Caco-2 (cell line): ENCODE measurements around the gene EYA3. TPM values are rescaled to one million over a fixed set of nuclear protein-coding genes. Genes with fewer than 3 reads are reported as not detected.

Source experiments
- BruUV-seq: library from RNA; stranded (reverse); fragments of 400-500 nt; replicated peaks from 2 replicates; lab custom pipeline; 2021; lab: Mats Ljungman, UMichigan
- CTCF ChIA-PET: fragments of 300-600 bp; sonication (Branson Sonifier 250); formaldehyde crosslinking; loops from one replicate; lab custom pipeline; 2022; ENCODE audit warnings: antibody characterized with exemption; lab: Charles Lee
- POLR2A ChIA-PET: fragments of 300-600 bp; sonication (Branson Sonifier 250); formaldehyde crosslinking; loops from one replicate; lab custom pipeline; 2022; ENCODE audit warnings: antibody characterized with exemption; lab: Charles Lee
- DNase-seq, 2 experiments: peaks; one replicate each; pipeline versions ENCODE4 v3.0.0 to v3.0.0-alpha.2; 2020 to 2022
- H3K27me3 ChIP-seq: replicated peaks from 2 replicates; pipeline ENCODE4 v1.6.0; 2011; ENCODE audit warnings: low read length; ENCODE audit not compliant: control insufficient read depth, insufficient read depth
- H3K36me3 ChIP-seq: 2 replicates; pipeline ENCODE4 v1.5.1; 2011; ENCODE audit warnings: low read length; ENCODE audit not compliant: control insufficient read depth, insufficient read depth
- H3K4me1 ChIP-seq: fragments of 250-450 bp; sonication (Bioruptor Pico); 2 replicates; pipeline ENCODE4 v1.5.1; 2020; ENCODE audit warnings: mild to moderate bottlenecking
- H3K4me3 ChIP-seq: 2 replicates; pipeline ENCODE4 v1.5.1; 2011; ENCODE audit warnings: low read depth, mild to moderate bottlenecking, control low read depth, low read length
- H3K9me3 ChIP-seq: fragments of 250-450 bp; sonication (Bioruptor Pico); 2 replicates; pipeline ENCODE4 v1.5.1; 2020; ENCODE audit warnings: mild to moderate bottlenecking, moderate library complexity
- H3K27ac Mint-ChIP-seq: one replicate; pipeline ENCODE4 v1.8.0; 2022; ENCODE audit warnings: mixed read lengths; ENCODE audit not compliant: unreplicated experiment
- H3K27me3 Mint-ChIP-seq: one replicate; pipeline ENCODE4 v1.8.0; 2022; ENCODE audit warnings: mixed read lengths; ENCODE audit not compliant: insufficient read depth, unreplicated experiment
- H3K36me3 Mint-ChIP-seq: one replicate; pipeline ENCODE4 v1.8.0; 2022; ENCODE audit warnings: mild to moderate bottlenecking, mixed read lengths; ENCODE audit not compliant: insufficient read depth, unreplicated experiment
- H3K4me1 Mint-ChIP-seq: one replicate; pipeline ENCODE4 v1.8.0; 2022; ENCODE audit warnings: low read depth, mixed read lengths; ENCODE audit not compliant: unreplicated experiment
- H3K4me3 Mint-ChIP-seq: one replicate; pipeline ENCODE4 v1.8.0; 2022; ENCODE audit warnings: mild to moderate bottlenecking, moderate library complexity, mixed read lengths; ENCODE audit not compliant: unreplicated experiment
- H3K9me3 Mint-ChIP-seq: one replicate; pipeline ENCODE4 v1.8.0; 2022; ENCODE audit warnings: mixed read lengths; ENCODE audit not compliant: unreplicated experiment
- CTCF ChIP-seq, 2 experiments: fragments of 200-600 bp in 1 of 2; IDR thresholded peaks; 1 replicate in 1 of 2; 2 replicates in 1 of 2; pipeline versions ENCODE4 v1.5.1 to v1.8.0; 2011 to 2022; ENCODE audit warnings: antibody characterized with exemption in 1 of 2, control low read depth in 1 of 2, inconsistent platforms in 1 of 2, low read depth in 1 of 2, low read length in 1 of 2, mild to moderate bottlenecking in 1 of 2, moderate library complexity in 1 of 2; ENCODE audit not compliant: insufficient read depth in 1 of 2, severe bottlenecking in 1 of 2, unreplicated experiment in 1 of 2
- intact Hi-C: fragments of 100-400 bp; cut with micrococcal nuclease; formaldehyde crosslinking; loops from one replicate; pipeline ENCODE4 v1.10.0; 2022; ENCODE audit not compliant: unreplicated experiment
- total RNA-seq: library from RNA; stranded (reverse); gene quantifications from 2 replicates; pipeline ENCODE4 v1.2.3, GENCODE V29; 2022

Gene EYA3
- total RNA-seq, 1 experiment from 2014 or later = 9.9 TPM

- H3K36me3 Mint-ChIP-seq = peaks cover 12% of the 10 kb centered on the region
- CTCF ChIA-PET = no interaction called here
- no TSS peak for BruUV-seq
- Histone ChIP-seq H3K36me3 (no peaks in the 10 kb centered on the region), H3K4me1 (no peaks in the 10 kb centered on the region; the same call in 1 of the 2 replicates), H3K27me3 (no peaks in the 10 kb centered on the region), H3K4me3 (no peak overlapping the region), H3K9me3 (no peaks in the 10 kb centered on the region)
- intact Hi-C loops = no loop called here
- no peak overlapping the region for H3K4me3 Mint-ChIP-seq
- TF ChIP-seq CTCF (IDR thresholded peaks at IDR 0.05; ENCODE audit: insufficient read depth in 1 of 2, low read depth in 1 of 2, low read length in 1 of 2, severe bottlenecking in 1 of 2, unreplicated experiment in 1 of 2) = no peak
- POLR2A ChIA-PET = no interaction called here
- no peak overlapping the region for H3K27ac Mint-ChIP-seq
- no peak for DNase-seq
- H3K27me3 Mint-ChIP-seq = no peaks in the 10 kb centered on the region
- H3K4me1 Mint-ChIP-seq = peaks cover 12% of the 10 kb centered on the region
- no peaks in the 10 kb centered on the region for H3K9me3 Mint-ChIP-seq
Measured at GRCh38 chr1:27931184-27931583, 157.2 kb downstream of the EYA3 start.

- Mint-ChIP-seq H3K4me1 (no peaks in the 10 kb centered on the region), H3K27ac (no peak overlapping the region), H3K9me3 (no peaks in the 10 kb centered on the region), H3K4me3 (no peak overlapping the region), H3K27me3 (no peaks in the 10 kb centered on the region), H3K36me3 (no peaks in the 10 kb centered on the region)
- intact Hi-C loops = no loop called here
- no peak for DNase-seq
- POLR2A ChIA-PET = no interaction called here
- no peak overlapping the region for H3K4me3 ChIP-seq
- no peak for TF ChIP-seq CTCF (IDR thresholded peaks at IDR 0.05; ENCODE audit: insufficient read depth in 1 of 2, low read depth in 1 of 2, low read length in 1 of 2, severe bottlenecking in 1 of 2, unreplicated experiment in 1 of 2)
- no peaks in the 10 kb centered on the region for H3K27me3 ChIP-seq
- H3K4me1 ChIP-seq = no peaks in the 10 kb centered on the region
- H3K36me3 ChIP-seq = no peaks in the 10 kb centered on the region
- no TSS peak for BruUV-seq
- H3K9me3 ChIP-seq = no peaks in the 10 kb centered on the region
- CTCF ChIA-PET = no interaction called here
Measured at GRCh38 chr1:27928216-27928954, 160.0 kb downstream of the EYA3 start.

- H3K9me3 ChIP-seq = no peaks in the 10 kb centered on the region
- H3K4me1 Mint-ChIP-seq = no peaks in the 10 kb centered on the region
- no peak for TF ChIP-seq CTCF (IDR thresholded peaks at IDR 0.05; ENCODE audit: insufficient read depth in 1 of 2, low read depth in 1 of 2, low read length in 1 of 2, severe bottlenecking in 1 of 2, unreplicated experiment in 1 of 2)
- POLR2A ChIA-PET = no interaction called here
- H3K27ac Mint-ChIP-seq = no peak overlapping the region
- CTCF ChIA-PET = no interaction called here
- H3K36me3 ChIP-seq = no peaks in the 10 kb centered on the region
- no peak overlapping the region for H3K4me3 Mint-ChIP-seq
- DNase-seq = no peak
- no peaks in the 10 kb centered on the region for H3K27me3 Mint-ChIP-seq
- intact Hi-C loops = no loop called here
- no peaks in the 10 kb centered on the region for H3K27me3 ChIP-seq
- H3K36me3 Mint-ChIP-seq = no peaks in the 10 kb centered on the region
- no peaks in the 10 kb centered on the region for H3K4me1 ChIP-seq
- BruUV-seq = no TSS peak
- H3K4me3 ChIP-seq = no peak overlapping the region
- H3K9me3 Mint-ChIP-seq = no peaks in the 10 kb centered on the region
Measured at GRCh38 chr1:27922272-27922671, 166.1 kb downstream of the EYA3 start.

Other genes starting within 250 kb of the EYA3 start
- 0.51 and 0.59 TPM in 2 replicates for gene THEMIS2, start 216.1 kb downstream of the EYA3 start, total RNA-seq
- gene RPA2, start 174.0 kb downstream of the EYA3 start, total RNA-seq = 56.1 and 71.0 TPM in 2 replicates
- 11.3 and 11.7 TPM in 2 replicates for gene SMPDL3B, start 153.6 kb downstream of the EYA3 start, total RNA-seq
- 8.9 and 10.4 TPM in 2 replicates for gene XKR8, start 128.6 kb downstream of the EYA3 start, total RNA-seq
- gene PTAFR, start 88.1 kb upstream of the EYA3 start, total RNA-seq = 0.12 and 0.32 TPM in 2 replicates
- gene DNAJC8, start 144.4 kb upstream of the EYA3 start, total RNA-seq = 67.3 and 69.4 TPM in 2 replicates
- gene ATP5IF1, start 147.5 kb upstream of the EYA3 start, total RNA-seq = 126 and 130 TPM in 2 replicates
- 33.2 and 34.5 TPM in 2 replicates for gene SESN2, start 170.9 kb upstream of the EYA3 start, total RNA-seq
- gene MED18, start 240.4 kb upstream of the EYA3 start, total RNA-seq = 7.3 and 9.0 TPM in 2 replicates